ENCODE data around the gene SCRT2. TPM values are rescaled to one million over a fixed set of nuclear protein-coding genes. Genes with fewer than 3 reads are reported as not detected.

Gene SCRT2
- total RNA-seq, 1 experiment from 2014 or later: 0.20 TPM

GRCh38 chr20:650281-650680 lies 25.3 kb downstream of the SCRT2 start:
- ATAC-seq (no peak), DNase-seq (ENCODE audit: low spot score) (no peak)
- CTCF ChIA-PET: interaction anchor here (0.6 to 2.8 kb wide), 6 partner anchors 10 to 113 kb away, joined by 3 to 27 read pairs (median 4); no protein-coding TSS in a partner anchor
- H3K9me3 Mint-ChIP-seq: no peaks in the 10 kb centered on the region
- peaks cover 32% of the 10 kb centered on the region for H3K36me3 Mint-ChIP-seq
- H3K4me1 Mint-ChIP-seq: peaks cover 31% of the 10 kb centered on the region
- no peak overlapping the region for H3K4me3 Mint-ChIP-seq
- POLR2A ChIA-PET: no interaction called here
- H3K27ac Mint-ChIP-seq: no peak overlapping the region
- peaks cover 6% of the 10 kb centered on the region for H3K27me3 Mint-ChIP-seq (ENCODE audit: low read depth)
- no peak for TF ChIP-seq HMGA2 (CRISPR knock-in tag; IDR thresholded peaks at IDR 0.05)
- no peak for TF ChIP-seq TEAD1 (CRISPR knock-in tag; IDR thresholded peaks at IDR 0.05)
- no peak for TF ChIP-seq HMGXB4 (CRISPR knock-in tag; IDR thresholded peaks at IDR 0.05)
- no peak for TF ChIP-seq ERG (CRISPR knock-in tag; IDR thresholded peaks at IDR 0.05)

- ATAC-seq (no peak), DNase-seq (ENCODE audit: low spot score) (no peak)
- H3K27ac Mint-ChIP-seq: no peak overlapping the region
- peaks cover 19% of the 10 kb centered on the region for H3K4me1 Mint-ChIP-seq
- H3K9me3 Mint-ChIP-seq: no peaks in the 10 kb centered on the region
- TF ChIP-seq ZNF512 (CRISPR knock-in tag; IDR thresholded peaks at IDR 0.05; ENCODE audit: borderline replicate concordance): no peak
- no peak for TF ChIP-seq CREM (CRISPR knock-in tag; IDR thresholded peaks at IDR 0.05)
- no peak for TF ChIP-seq ZNF232 (CRISPR knock-in tag; IDR thresholded peaks at IDR 0.05)
- no peak for TF ChIP-seq NFE2L1 (CRISPR knock-in tag; IDR thresholded peaks at IDR 0.05)
- no peak for TF ChIP-seq ZNF396 (CRISPR knock-in tag; IDR thresholded peaks at IDR 0.05; ENCODE audit: borderline replicate concordance)
- H3K36me3 Mint-ChIP-seq: peaks cover 32% of the 10 kb centered on the region
- no peak overlapping the region for H3K4me3 Mint-ChIP-seq
- CTCF ChIA-PET: interaction anchor here (4.8 kb wide), 1 partner anchor 18 kb away, joined by 136 read pairs; no protein-coding TSS in a partner anchor
- POLR2A ChIA-PET: no interaction called here
- no peaks in the 10 kb centered on the region; the same call in 1 of the 2 replicates for H3K27me3 Mint-ChIP-seq (ENCODE audit: low read depth)
Measured at GRCh38 chr20:647479-648019, 28.1 kb downstream of the SCRT2 start.

GRCh38 chr20:646868-647233 lies 28.8 kb downstream of the SCRT2 start:
- H3K27ac Mint-ChIP-seq: no peak overlapping the region
- no peak overlapping the region for H3K4me3 Mint-ChIP-seq
- CTCF ChIA-PET: interaction anchor here (1.9 to 4.8 kb wide), 6 partner anchors 18 to 93 kb away, joined by 14 to 136 read pairs (median 35); partner anchors contain the start of gene TCF15
- H3K27me3 Mint-ChIP-seq (ENCODE audit: low read depth): no peaks in the 10 kb centered on the region; the same call in 1 of the 2 replicates
- DNase-seq (ENCODE audit: low spot score): no peak
- peaks cover 13% of the 10 kb centered on the region for H3K4me1 Mint-ChIP-seq
- no peaks in the 10 kb centered on the region for H3K9me3 Mint-ChIP-seq
- POLR2A ChIA-PET: no interaction called here
- ATAC-seq: no peak
- TF ChIP-seq RORB (CRISPR knock-in tag; IDR thresholded peaks at IDR 0.05) (no peak), ELF4 (CRISPR knock-in tag; IDR thresholded peaks at IDR 0.05; ENCODE audit: low read depth) (no peak), NFATC4 (CRISPR knock-in tag; IDR thresholded peaks at IDR 0.05) (no peak), SOX15 (CRISPR knock-in tag; IDR thresholded peaks at IDR 0.05) (no peak), ZBTB43 (CRISPR knock-in tag; IDR thresholded peaks at IDR 0.05) (no peak)
- peaks cover 32% of the 10 kb centered on the region for H3K36me3 Mint-ChIP-seq
